NCI-H748 (cell line): Measurements from ENCODE around the gene POU1F1.
"Not testable (repeated sequence)": the region's sequence is repeated elsewhere in the genome, so short reads cannot be mapped to it uniquely, and the experiment has no call there.

Experiments used
- DNase-seq: peaks from one replicate; lab custom pipeline; 2025; ENCODE audit not compliant: unreplicated experiment; lab: John Stamatoyannopoulos, UW

POU1F1 gene, protein sequence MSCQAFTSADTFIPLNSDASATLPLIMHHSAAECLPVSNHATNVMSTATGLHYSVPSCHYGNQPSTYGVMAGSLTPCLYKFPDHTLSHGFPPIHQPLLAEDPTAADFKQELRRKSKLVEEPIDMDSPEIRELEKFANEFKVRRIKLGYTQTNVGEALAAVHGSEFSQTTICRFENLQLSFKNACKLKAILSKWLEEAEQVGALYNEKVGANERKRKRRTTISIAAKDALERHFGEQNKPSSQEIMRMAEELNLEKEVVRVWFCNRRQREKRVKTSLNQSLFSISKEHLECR

DNA sequence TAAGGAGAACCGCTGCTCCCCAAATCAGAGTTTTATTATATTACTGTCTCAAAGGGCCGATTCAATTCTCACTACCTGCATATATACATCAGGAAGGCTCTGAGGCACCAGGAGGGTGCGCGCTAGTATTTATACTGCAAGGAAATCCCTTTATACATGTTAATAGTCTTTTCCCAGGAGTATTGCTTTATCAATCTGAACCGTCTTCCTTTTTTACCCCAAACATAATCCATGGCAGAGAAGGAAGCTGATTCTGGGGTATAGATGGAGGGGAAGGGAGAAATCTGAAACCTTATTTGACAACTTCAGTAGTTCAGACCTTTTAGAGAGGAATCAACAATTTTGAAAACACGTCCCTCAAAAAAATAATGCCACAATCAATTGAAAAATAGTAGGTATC is at the start of gene POU1F1:
POU1F1 (minus strand) TSS at position 101 of the 400 bp plus-strand sequence. CDS start 122 bp downstream, outside the sequence.
- no peak for DNase-seq

DNA sequence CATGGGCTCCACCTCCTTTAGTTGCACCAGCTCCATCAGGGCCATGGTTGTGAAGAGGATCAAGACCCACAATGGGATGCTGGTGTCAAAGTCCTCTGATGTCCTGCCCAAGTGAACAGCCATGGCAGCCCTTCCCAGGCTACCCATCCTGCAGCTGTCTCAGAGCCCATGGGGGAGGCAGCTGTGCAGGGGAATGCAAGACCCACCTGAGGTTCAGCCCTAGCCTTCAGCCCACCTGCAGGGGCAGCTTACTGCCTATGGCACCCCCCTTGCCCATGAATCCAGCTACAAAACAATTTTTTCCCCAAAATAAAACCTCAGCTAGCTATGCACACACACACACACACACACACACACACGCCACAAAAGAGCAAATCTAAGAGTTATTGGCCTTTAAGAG is 48.2 kb upstream of the POU1F1 start:
- DNase-seq, result no peak

DNA sequence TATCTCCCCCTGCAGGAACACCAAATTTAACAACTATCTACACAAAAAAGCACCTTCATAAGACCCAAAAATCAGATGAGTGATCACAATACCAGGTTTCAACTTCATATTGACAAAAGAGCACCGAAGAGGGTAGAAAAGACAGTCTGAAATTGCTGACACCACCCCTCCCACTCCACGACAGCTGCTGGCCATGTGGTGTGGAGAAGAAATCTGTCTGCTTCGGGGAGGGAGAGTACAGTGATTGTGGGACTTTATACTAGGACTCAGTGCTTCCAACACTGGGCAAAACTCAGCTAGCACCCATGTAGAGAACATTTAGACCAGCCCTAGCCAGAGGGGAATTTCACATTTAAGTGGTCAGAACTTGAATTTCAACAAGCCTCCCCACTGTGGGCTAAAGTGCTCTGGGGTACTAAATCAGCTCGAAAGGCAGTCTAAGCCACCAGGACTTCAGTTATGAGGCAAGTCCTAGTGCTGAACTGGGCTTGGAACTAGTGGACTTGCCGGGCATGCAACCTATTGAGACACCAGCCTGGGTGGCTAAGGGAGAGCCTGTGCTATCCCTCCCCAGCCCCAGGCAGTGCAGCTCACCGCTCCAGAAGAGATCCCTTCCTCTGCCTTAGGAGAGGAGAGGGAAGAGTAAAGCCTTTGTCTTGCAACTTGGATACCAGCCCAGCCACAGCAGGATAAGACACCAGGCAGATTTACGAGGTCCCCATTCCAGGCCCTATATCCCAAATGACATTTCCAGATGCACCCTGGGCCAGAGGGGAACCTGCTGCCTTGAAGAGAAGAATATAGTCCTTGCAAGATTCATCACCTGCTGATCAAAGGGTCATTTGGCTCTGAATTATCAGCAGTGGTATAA is 44.6 kb upstream of the POU1F1 start:
- no peak for DNase-seq

DNA sequence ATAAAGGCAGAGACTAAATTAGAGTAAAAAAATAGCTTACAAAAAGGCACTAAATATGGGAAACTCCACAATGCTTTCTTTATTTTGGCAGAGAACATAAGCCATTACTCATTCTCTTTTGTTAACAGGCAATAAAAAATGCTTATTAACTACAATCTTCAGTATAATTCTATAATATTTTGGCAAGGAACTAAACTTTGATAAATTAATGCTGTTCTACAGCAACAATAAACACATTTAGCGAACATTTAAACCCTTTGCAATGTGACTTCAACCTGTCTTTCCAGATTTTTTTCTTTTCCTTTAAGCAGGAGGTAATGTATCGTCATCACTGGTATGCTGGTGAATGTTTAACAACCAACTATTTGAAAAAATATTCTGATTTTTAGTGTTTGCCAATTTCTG is 42.2 kb upstream of the POU1F1 start:
- DNase-seq, result no peak

DNA sequence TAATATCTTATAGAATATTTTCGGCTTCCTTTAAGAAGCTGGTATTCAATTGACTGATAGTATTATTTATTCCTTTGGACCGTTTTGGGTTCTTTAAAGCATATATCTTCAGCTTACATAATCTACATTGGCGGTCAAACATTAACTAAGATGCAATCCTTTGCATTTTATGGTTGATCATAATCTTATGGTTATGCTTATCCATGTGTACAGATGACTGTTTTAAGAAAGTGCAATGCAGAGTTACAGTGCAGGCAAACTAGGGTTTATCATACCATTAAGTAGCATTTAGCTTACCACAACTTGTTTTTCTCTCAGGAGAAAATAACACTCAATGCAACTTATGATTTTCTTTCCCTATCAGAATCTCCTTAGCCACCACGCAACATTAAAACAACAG is 41.4 kb upstream of the POU1F1 start:
- no peak for DNase-seq

DNA sequence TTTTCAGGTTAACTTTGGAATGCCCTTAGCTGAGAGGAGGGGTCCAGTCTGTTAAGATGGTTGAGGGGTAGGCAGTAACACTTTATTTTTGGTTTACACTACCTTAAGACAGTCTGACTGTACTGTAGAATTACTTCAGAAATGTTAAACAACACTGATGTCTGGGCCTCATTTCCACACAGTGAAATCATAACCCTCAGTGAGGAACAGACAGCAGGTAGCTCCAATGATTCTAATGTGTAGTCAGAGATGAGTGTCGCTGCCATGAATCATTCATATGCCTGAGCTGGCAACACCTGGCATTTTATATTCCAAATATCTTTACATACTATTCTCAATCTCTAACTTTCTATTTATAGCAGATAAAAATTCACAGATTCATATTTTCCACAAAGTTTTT is 37.3 kb upstream of the POU1F1 start:
- no peak for DNase-seq

DNA sequence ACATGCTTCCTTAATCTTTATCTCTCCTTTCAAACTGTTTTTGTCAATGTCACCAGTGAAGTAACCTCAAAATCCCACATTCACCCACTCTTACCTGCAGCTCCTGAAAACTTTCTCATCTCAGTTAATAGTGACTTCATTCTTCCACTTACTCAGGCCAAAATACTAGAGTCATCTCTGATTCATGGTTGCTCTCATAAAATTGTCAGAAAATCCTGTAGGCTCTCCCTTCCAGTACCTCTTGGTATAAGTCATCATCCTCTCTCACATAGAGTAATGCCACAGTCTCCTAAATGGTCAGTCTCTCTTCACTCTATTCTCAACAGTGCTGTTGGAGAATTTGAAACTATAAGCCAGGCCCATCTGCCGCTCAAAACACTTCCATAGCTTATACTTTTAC is 34.9 kb upstream of the POU1F1 start:
- no peak for DNase-seq

DNA sequence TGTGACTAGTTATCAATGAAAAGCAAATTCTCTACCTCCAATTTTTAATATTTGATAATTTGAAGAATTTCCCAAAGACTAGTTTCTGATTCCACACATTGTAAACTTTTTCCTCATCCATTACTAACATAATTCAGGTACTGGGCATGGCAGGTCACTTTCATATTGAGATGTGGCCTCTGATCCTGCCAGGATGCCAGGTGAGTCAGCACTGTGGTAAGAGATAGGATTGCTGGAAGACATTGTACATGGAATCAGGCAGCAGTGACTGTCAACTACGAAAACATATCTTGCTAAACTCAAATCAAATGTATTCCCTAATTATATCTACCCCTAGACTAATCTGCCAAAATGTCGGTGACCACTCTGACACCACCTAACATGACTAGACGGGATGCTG is 33.2 kb upstream of the POU1F1 start:
- no peak for DNase-seq

DNA sequence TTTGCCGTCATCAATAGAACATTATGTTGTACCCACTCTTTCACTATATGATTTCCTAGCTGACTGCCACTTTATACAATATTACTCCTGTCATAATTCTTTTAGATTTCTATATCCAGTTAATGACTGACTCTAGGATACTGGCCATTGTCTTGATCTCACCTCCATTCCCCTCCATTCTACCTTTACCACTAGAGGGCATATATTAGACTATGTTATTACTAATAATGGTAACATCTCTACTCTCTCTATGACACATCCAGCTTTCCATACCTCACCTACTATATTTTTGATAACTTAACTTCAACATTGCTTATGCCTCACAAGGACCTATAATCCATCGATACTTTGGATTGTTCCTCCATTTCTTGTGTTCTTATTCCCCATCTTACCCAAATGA is 31.4 kb upstream of the POU1F1 start:
- DNase-seq, result no peak

DNA sequence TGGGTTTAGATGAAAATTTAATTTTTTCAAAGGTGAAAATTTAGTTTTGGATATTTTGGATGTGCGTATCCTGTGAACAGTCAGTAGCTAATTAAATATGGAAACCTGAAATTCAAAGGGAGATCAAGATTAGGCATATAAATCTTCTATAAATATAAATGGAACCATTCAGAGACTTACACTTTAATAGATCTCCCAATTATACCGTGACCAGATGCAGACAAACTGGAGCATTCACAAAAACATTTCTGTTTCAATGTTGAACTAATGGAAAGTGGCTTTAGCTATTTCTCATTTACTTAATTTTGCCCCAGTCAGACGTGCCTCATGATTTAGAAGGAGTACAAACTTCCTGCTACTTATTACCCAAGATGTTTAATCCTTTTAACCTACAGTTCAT is 29.1 kb upstream of the POU1F1 start:
- no peak for DNase-seq

DNA sequence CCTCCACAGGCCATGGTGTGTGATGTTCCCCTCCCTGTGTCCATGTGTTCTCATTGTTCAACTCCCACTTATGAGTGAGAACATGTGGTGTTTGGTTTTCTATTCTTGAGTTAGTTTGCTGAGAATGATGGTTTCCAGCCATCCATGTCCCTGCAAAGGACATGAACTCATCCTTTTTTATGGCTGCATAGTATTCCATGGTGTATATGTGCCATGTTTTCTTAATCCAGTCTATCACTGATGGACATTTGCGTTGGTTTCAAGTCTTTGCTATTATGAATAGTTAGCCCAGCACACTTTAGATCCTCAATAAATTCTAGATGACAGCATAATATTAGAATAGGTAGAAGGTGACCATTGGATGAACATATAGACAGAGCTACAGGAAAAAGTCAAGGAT is 28.6 kb upstream of the POU1F1 start:
- not testable (repeated sequence) for DNase-seq

DNA sequence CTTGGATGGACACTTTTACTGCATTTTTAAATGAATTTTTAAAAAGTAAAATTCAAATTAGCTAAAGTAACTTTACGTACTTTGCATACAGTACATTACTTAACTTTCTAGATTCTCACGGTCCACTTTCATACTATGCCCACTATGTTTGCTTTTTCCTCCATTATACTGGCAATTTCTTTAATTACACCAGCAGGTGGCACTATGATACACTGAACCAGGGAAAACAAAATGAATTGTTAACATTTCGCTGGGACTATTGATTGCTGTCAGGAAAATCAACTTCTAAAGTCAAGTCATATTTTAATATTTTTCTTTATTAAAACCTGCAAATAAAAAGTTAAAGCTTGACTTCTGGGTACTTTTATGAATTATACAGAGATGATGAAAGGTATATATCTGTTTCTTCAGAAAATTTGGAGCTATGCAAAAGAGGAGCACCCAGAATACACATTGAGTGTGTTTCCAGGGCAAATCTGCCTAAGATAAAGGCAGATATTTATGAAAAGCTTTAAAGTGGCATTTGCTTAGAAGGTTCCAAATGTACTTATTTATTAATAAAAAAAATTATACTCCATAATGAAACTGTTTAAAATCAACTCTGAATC is 21.8 kb upstream of the POU1F1 start:
- peak; percentile 45 for DNase-seq

DNA sequence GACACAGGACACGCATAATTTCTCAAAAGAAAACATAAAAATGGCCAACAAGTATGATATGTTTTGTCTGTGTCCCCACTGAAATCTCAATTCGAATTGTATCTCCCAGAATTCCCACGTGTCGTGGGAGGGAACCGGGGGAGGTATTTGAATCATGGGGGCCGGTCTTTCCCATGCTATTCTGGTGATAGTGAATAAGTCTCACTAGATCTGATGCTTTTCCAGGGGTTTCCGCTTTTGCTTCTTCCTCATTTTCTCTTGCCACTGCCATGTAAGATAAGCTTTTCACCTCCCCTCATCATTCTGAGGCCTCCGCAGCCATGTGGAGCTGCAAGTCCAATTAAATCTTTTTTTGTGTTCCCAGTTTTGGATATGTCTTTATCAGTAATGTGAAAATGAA is 12.1 kb upstream of the POU1F1 start:
- no peak for DNase-seq

DNA sequence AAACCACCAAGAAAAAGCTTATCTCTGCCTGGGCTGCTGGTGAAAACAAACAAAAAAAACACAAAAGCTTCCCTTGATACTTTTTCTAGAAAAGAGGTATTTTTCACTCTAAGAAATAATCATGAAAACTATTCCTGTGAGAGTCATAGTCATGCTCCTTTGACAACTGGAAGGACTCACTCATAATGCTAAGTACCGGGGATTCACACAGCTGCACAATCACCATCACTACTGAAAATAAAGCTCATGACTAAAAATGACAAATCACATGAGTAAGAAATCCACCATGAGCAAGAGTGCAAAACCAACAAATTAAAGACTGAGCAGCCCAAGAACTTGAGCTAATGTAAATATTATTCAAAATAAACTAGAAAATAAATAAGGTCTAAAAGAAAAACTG is 10.6 kb upstream of the POU1F1 start:
- no peak for DNase-seq

DNA sequence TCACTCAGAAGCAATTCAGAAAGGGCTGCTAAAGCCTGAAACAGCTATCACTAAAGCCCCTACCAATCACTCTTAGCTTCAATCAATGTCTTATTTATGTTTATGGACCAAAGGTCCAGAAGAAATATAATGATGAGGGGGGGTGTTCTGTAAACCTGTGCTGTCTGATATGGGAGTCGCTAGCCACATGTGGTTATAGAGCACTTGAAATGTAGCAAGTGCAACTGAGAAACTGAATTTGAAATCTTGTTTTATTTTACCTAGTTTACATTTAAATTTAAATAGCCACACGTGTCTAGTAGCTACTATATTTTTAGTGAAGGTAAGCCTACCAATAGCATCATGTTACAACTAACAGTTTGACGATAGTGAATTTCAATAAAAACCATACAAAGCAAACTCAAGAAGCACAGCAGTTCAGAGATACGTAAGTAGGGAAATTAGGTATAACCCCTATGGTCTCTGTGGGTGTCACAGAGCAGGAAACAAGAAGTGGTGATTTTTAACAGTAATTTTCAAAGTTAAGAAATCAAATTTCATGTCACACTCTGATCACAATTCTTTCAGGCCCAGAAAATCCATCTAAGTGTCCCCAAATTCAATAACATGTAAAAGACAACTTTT is 3.6 kb downstream of the POU1F1 start:
- no peak for DNase-seq

DNA sequence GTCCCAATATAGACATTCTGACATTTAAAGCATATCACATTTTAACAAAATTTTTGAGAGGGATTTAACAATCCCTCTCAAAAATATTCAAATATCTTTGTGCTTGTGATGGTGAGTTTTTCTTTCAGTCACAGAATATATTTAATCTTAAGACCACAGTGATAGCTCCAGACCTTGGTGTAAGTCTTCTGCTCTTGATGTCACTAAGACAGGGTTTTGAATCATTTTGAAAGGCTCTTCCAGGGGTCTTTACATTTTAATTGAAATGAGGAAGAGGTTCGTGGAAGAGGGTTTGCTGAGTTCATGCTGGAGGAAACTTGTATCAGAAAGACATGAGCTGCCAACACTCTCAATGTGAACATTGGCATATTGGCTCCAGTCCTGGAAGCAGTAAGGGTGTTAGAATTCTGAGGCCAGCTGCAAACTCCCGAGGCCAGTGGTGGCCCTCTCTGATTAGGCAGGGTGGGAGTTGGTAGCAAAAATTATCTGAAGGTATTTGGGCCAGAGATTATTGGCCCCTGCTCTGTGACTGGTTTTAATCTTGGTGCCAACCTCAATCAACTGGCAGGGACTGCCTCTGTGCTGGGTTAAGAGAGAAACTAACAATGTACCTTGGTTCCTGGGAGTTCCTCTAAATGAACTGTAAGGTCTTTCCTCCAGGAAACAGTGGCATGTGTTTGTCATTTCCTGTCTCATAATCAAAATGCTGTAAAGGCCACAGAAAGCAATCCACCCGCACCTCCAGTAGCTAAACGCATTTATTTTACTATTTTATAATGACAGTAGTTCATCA is 5.3 kb downstream of the POU1F1 start:
- no peak for DNase-seq

DNA sequence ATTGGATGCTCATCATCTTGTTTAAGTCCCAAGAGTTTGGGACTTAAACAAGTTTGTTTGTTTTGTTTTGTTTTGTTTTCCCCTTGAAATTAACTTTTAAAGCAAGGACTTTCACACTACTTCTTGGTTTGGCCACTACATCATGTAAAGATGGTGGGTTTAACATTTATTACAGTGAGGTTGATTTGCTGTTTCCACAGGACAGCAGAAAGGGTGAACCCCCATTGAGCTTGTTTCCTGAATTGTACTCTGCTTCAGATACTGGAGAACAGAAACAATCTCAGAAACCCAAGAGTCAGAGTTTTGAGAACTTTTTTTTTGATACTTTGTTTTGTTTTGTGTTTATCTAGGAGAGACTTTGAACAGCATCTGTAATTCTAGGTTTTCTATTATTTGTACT is 6.7 kb downstream of the POU1F1 start:
- no peak for DNase-seq

DNA sequence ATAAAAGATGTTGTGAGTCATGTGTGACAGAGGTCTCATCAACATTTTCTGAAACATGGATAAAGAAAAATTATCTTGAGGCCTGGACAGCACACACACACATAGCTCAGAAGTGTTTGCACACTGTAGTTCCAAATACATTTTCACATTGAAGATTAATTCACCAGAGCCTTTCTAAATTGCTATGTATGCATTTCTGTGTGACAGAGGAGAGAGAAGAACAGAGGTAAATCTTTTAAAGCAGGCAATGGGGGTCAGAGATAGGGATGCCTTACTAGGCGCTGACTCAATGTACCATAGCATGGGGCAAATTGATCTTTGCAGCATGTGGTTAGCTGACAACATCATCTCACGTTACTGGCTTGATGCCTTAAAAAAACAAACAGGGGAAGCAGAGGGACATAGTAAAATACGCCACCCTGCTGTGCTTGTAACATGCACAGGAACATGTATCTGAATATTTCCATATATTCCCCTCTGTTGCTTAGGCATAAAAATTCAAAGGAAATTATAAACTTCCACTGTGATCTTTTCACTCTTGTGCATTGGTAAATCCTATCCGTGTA is 7.7 kb downstream of the POU1F1 start:
- DNase-seq, result peak; percentile 1

DNA sequence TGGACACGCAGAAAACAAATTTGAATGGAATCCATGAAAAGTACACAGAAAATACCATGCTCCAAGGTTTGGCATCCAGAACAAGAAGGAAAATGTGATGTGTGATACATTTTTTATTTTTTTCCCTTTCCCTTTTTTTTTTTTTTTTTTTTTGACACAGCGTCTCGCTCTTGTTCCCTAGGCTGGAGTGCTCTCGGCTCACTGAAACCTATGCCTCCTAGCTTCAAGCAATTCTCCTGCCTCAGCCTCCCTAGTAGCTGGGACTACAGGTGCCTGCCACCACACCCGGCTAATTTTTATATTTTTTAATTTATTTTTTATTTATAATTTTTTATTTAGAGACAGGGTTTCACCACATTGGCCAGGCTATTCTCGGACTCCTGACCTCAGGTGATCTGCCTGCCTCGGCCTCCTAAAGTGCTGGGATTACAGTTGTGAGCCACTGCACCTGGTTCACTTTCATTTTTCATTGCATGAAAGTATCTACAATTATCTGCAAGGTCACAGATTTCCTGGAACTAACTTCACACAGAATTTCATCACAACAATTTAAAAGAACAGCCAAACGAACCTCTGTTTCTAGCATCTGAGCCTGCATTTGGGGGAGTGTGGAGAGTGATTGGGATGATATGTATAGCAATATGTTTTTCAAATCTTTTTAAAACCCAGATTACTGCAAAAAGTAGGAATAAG is 8.3 kb downstream of the POU1F1 start:
- DNase-seq, result no peak

DNA sequence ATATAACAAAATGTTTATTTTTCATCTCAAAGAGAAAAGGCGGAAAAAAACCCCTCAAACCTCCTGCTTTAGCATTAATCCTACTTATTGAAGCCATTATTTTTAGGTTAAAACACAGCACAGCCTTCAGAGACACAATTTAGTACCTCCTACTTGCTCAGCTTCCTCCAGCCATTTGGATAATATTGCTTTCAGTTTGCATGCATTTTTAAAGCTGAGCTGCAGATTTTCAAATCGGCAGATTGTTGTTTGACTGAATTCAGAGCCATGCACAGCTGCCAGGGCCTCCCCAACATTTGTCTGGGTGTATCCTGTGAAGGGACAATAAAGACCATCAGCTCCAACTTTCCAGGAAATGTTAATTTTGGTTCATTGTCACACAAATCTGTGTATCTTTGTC is 14.5 kb downstream of the POU1F1 start:
- DNase-seq, result no peak
